GM15510 (cell line): ENCODE results near the gene EMC9.
A peak's percentile ranks its signal among the peaks of the same experiment; 100 is the strongest.

Source experiments
- POLR2A ChIP-seq: IDR thresholded peaks from 3 replicates; pipeline ENCODE4 v1.6.1; 2011; ENCODE audit warnings: borderline replicate concordance; ENCODE audit not compliant: insufficient read length; ENCODE audit errors: extremely low read depth

EMC9 gene

GRCh38 chr14:24117179-24117578 lies 24.2 kb downstream of the EMC9 start:
- TF ChIP-seq POLR2A: no peak

GRCh38 chr14:24116128-24116814 lies 25.1 kb downstream of the EMC9 start:
- no peak for TF ChIP-seq POLR2A

GRCh38 chr14:24115422-24116127 lies 25.8 kb downstream of the EMC9 start:
- no peak for TF ChIP-seq POLR2A

- no peak for TF ChIP-seq POLR2A
Measured at GRCh38 chr14:24114532-24115421, 26.6 kb downstream of the EMC9 start, which contains the start of the genes DCAF11 and NRL. DCAF11 (plus strand) TSS chr14:24114777; CDS start chr14:24115595, 818 bp downstream. NRL (minus strand) TSS chr14:24114949; CDS start chr14:24082848, 32,101 bp downstream.

GRCh38 chr14:24113801-24114531 lies 27.4 kb downstream of the EMC9 start:
- TF ChIP-seq POLR2A: peak; percentile 86

GRCh38 chr14:24113379-24113800 lies 28.0 kb downstream of the EMC9 start:
- TF ChIP-seq POLR2A: no peak

GRCh38 chr14:24110523-24110922 lies 30.9 kb downstream of the EMC9 start:
- no peak for TF ChIP-seq POLR2A

GRCh38 chr14:24110060-24110459 lies 31.3 kb downstream of the EMC9 start:
- TF ChIP-seq POLR2A: no peak

- TF ChIP-seq POLR2A: no peak
Measured at GRCh38 chr14:24108336-24108874, 33.0 kb downstream of the EMC9 start.

- no peak for TF ChIP-seq POLR2A
Measured at GRCh38 chr14:24106672-24107271, 34.6 kb downstream of the EMC9 start.

GRCh38 chr14:24103451-24103850 lies 37.9 kb downstream of the EMC9 start:
- no peak for TF ChIP-seq POLR2A

- TF ChIP-seq POLR2A: no peak
Measured at GRCh38 chr14:24102357-24103048, 38.9 kb downstream of the EMC9 start.

- TF ChIP-seq POLR2A: no peak
Measured at GRCh38 chr14:24100982-24101494, 40.4 kb downstream of the EMC9 start.
